Activated T-cell treated with anti-CD3 and anti-CD28 coated beads, Interleukin-2, amount 50 U/mL, for 4 hours (primary cell): ENCODE measurements around the gene KIF15. TPM values are rescaled to one million over a fixed set of nuclear protein-coding genes. Genes with fewer than 3 reads are reported as not detected.

ENCODE experiments used
- ATAC-seq, 2 donors: fragments of 200-7000 bp; cut with Tn5 transposase; one replicate each; pipeline ENCODE4 v1.10.0; 2021
- DNase-seq: peaks from one replicate; pipeline ENCODE4 v3.0.0-alpha.2; 2020
- H3K27me3 Mint-ChIP-seq: one replicate; pipeline ENCODE4 v1.8.0; 2021; ENCODE audit warnings: low read depth, mixed read lengths
- H3K36me3 Mint-ChIP-seq: one replicate; pipeline ENCODE4 v1.8.0; 2022; ENCODE audit warnings: mixed read lengths; ENCODE audit not compliant: insufficient read depth
- H3K4me1 Mint-ChIP-seq: one replicate; pipeline ENCODE4 v1.8.0; 2021; ENCODE audit warnings: low read depth, mixed read lengths
- H3K4me3 Mint-ChIP-seq: one replicate; pipeline ENCODE4 v1.8.0; 2021; ENCODE audit warnings: mild to moderate bottlenecking, moderate library complexity, mixed read lengths
- H3K9me3 Mint-ChIP-seq: one replicate; pipeline ENCODE4 v1.8.0; 2021; ENCODE audit warnings: mixed read lengths
- total RNA-seq, 3 donors: library from RNA; stranded (reverse); gene quantifications; one replicate each; pipeline ENCODE4 v1.2.1, GENCODE V29; 2021

Gene KIF15
- total RNA-seq, 3 donors from 2014 or later = 4.7 to 6.2 (median 6.1) TPM

DNA sequence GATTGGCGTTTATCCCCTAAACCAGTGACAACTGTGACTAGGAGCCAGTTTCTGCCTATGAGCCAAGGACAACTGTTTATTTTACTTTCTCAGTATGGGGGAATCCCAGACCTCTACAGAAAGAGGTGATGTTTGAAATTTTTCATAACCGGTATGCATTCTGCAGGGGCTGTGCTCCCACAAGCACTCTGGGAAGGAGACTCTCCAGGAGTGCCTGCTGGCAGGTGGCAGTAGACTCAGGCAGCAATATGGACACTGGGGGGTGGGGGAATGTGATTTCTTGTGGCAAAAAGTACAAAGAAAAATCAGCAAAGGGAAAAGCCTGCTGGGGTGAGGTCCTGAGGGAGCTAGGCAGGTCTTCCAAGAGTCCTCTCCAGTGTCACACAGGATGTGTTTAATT is 118.7 kb downstream of the KIF15 start:
- peaks cover 7% of the 10 kb centered on the region for H3K27me3 Mint-ChIP-seq
- H3K4me1 Mint-ChIP-seq = no peaks in the 10 kb centered on the region
- ATAC-seq (no peak), DNase-seq (no peak)
- no peak overlapping the region for H3K4me3 Mint-ChIP-seq
- no peaks in the 10 kb centered on the region for H3K36me3 Mint-ChIP-seq
- H3K9me3 Mint-ChIP-seq = no peaks in the 10 kb centered on the region

GRCh38 chr3:44883213-44883955 is 121.8 kb downstream of the KIF15 start:
- Mint-ChIP-seq H3K9me3 (no peaks in the 10 kb centered on the region), H3K36me3 (no peaks in the 10 kb centered on the region), H3K4me3 (no peak overlapping the region), H3K27me3 (peaks cover 10% of the 10 kb centered on the region), H3K4me1 (no peaks in the 10 kb centered on the region)
- DNase-seq (no peak), ATAC-seq (no peak)

DNA sequence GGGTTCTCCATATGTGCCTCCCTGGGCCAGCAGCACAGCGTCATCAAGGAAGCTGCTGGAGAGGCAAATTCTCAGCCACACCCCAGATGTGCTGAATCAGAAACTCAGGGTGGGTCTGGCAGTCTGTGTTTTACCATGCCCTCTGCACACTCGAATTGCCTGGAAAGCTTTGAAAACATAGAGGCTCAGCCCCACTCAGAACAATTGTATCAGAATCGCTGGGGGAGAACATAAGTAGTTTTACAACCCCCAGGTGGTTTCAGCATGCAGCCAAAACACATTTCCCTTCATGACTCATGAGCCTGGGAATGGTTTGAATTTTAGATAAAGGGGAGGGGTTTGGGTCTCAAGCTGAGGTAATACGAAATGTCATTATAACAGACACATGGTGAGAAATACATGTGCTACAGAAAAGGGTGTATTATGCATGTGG is 122.4 kb downstream of the KIF15 start:
- Mint-ChIP-seq H3K4me3 (no peak overlapping the region), H3K9me3 (no peaks in the 10 kb centered on the region), H3K27me3 (peaks cover 10% of the 10 kb centered on the region), H3K36me3 (no peaks in the 10 kb centered on the region), H3K4me1 (no peaks in the 10 kb centered on the region)
- ATAC-seq (no peak), DNase-seq (no peak)

DNA sequence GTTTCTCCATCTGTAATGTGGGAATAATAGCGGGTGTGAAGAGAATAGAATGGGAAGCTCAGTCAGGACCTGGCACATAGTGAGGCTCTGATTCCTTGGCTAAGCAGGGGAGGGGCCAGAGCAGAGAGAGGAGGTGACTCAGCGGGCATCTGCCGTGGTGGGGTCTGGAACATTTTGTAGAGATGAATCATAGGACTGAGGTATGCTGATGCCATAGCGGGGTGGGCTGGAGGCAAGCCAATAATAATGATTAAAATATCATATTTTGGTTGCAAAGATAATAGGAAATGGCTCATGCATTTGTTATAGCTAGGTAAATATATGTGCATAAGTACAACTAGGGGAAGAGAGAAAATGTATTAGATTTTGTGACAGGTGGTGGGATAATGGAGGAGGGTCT is 124.0 kb downstream of the KIF15 start:
- no peak for ATAC-seq

DNA sequence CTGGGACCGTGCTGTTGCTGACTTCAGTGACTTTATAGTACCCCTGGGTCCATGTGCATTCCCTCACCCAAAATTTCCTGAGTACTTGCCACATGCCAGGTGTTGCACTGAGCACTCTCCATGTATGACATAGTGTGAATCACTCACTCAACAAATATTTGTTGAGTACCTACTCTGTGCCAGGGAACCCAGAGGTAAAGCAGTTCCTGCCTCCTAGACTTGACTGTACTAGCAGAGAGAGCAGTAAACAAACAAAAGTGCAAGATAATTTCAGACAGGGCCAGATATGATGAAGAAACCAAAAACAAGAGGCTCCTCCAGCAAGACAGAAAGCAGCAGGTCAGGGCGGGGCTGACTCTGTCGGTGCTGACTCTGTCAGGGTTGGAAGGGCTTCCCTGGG is 125.0 kb downstream of the KIF15 start:
- peaks cover 12% of the 10 kb centered on the region for H3K27me3 Mint-ChIP-seq
- H3K36me3 Mint-ChIP-seq = no peaks in the 10 kb centered on the region
- no peaks in the 10 kb centered on the region for H3K9me3 Mint-ChIP-seq
- no peaks in the 10 kb centered on the region for H3K4me1 Mint-ChIP-seq
- no peak overlapping the region for H3K4me3 Mint-ChIP-seq
- ATAC-seq (no peak), DNase-seq (no peak)

More for the DNA sequence above, 124.0 kb downstream of the KIF15 start:
- H3K27me3 Mint-ChIP-seq = peaks cover 12% of the 10 kb centered on the region
- DNase-seq = no peak
- no peaks in the 10 kb centered on the region for H3K36me3 Mint-ChIP-seq
- H3K4me3 Mint-ChIP-seq = no peak overlapping the region
- no peaks in the 10 kb centered on the region for H3K9me3 Mint-ChIP-seq
- H3K4me1 Mint-ChIP-seq = no peaks in the 10 kb centered on the region

- no peaks in the 10 kb centered on the region for H3K36me3 Mint-ChIP-seq
- H3K4me3 Mint-ChIP-seq = no peak overlapping the region
- ATAC-seq (no peak), DNase-seq (no peak)
- peaks cover 12% of the 10 kb centered on the region for H3K27me3 Mint-ChIP-seq
- H3K9me3 Mint-ChIP-seq = no peaks in the 10 kb centered on the region
- no peaks in the 10 kb centered on the region for H3K4me1 Mint-ChIP-seq
Observed at GRCh38 chr3:44887101-44887500, 125.5 kb downstream of the KIF15 start.

DNA sequence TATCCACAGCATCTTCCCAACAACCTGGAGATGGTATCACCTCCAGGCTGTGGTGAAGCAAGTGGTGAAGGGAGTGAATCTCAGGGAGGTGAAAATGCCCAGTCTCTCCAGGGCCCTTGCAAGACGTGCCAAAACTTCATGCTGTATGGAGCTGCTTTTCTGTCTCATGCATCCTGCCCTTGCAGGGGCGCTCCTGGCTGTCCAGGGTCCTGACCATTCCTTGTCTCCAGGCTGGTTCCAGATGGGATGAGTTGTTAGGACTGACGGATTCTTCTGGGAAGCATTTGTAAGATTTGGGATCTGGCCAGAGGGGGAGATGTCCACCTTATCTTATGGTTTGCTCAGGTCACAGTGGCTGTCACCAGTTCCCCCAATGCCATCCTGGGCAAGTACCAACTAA is 128.7 kb downstream of the KIF15 start:
- H3K9me3 Mint-ChIP-seq = no peaks in the 10 kb centered on the region
- no peak overlapping the region for H3K4me3 Mint-ChIP-seq
- ATAC-seq (no peak), DNase-seq (no peak)
- no peaks in the 10 kb centered on the region for H3K4me1 Mint-ChIP-seq
- peaks cover 5% of the 10 kb centered on the region for H3K27me3 Mint-ChIP-seq
- no peaks in the 10 kb centered on the region for H3K36me3 Mint-ChIP-seq

GRCh38 chr3:44890852-44891251 is 129.3 kb downstream of the KIF15 start:
- no peaks in the 10 kb centered on the region for H3K9me3 Mint-ChIP-seq
- ATAC-seq = no peak

GRCh38 chr3:44892689-44893088 is 131.1 kb downstream of the KIF15 start:
- ATAC-seq (no peak), DNase-seq (no peak)
- Mint-ChIP-seq H3K4me3 (no peak overlapping the region), H3K27me3 (peaks cover 2% of the 10 kb centered on the region), H3K36me3 (no peaks in the 10 kb centered on the region), H3K9me3 (no peaks in the 10 kb centered on the region), H3K4me1 (no peaks in the 10 kb centered on the region)

More at GRCh38 chr3:44890852-44891251, 129.3 kb downstream of the KIF15 start:
- no peak overlapping the region for H3K4me3 Mint-ChIP-seq
- no peak for DNase-seq
- no peaks in the 10 kb centered on the region for H3K4me1 Mint-ChIP-seq
- H3K27me3 Mint-ChIP-seq = peaks cover 5% of the 10 kb centered on the region
- H3K36me3 Mint-ChIP-seq = no peaks in the 10 kb centered on the region

DNA sequence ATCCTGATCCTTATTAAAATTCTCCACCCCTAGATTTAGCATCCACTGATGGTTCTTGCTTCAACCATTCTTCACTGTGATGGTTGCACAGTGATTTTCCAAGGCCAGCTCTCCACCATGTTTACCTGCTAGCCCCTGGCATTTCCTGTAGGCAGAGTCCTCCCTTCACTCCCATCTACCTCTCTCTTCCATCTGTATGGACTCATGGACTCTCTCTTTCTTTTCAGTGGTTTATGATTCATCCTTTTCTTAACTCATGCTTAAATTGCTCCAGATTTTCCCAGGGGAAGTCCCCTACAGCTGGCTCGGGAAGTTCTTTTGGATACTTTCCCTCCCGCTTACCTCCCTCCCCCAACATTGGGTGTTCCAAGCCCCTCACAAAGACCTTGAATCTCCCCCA is 131.5 kb downstream of the KIF15 start:
- H3K4me1 Mint-ChIP-seq = no peaks in the 10 kb centered on the region
- DNase-seq = no peak
- H3K27me3 Mint-ChIP-seq = peaks cover 2% of the 10 kb centered on the region
- ATAC-seq = no peak
- H3K36me3 Mint-ChIP-seq = no peaks in the 10 kb centered on the region
- no peak overlapping the region for H3K4me3 Mint-ChIP-seq
- H3K9me3 Mint-ChIP-seq = no peaks in the 10 kb centered on the region

GRCh38 chr3:44894485-44894884 is 132.9 kb downstream of the KIF15 start:
- H3K27me3 Mint-ChIP-seq = peaks cover 4% of the 10 kb centered on the region
- H3K4me1 Mint-ChIP-seq = no peaks in the 10 kb centered on the region
- no peak for DNase-seq
- ATAC-seq = no peak
- no peak overlapping the region for H3K4me3 Mint-ChIP-seq
- H3K36me3 Mint-ChIP-seq = no peaks in the 10 kb centered on the region
- no peaks in the 10 kb centered on the region for H3K9me3 Mint-ChIP-seq

DNA sequence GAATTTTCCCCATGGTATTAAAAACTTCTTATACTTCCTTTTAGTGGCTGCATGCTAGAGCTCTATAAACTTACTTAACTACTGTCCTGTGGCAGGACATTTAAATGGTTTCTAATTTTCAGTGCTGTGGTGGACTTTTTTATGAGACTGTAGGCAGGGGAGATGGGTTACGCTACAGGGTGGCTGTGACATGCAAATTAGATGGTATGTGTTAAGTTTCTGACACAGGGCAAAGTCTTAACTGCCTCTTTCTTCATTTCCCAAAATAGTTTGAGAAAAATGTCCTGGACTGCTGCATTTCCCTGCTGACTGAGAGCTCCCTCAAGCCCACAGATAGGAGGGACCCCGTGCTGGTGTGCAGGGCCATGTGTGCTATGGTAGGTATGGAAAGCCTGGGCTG is 134.8 kb downstream of the KIF15 start:
- Mint-ChIP-seq H3K27me3 (peaks cover 2% of the 10 kb centered on the region), H3K9me3 (no peaks in the 10 kb centered on the region), H3K36me3 (no peaks in the 10 kb centered on the region), H3K4me1 (no peaks in the 10 kb centered on the region), H3K4me3 (no peak overlapping the region)
- ATAC-seq (no peak), DNase-seq (no peak)

DNA sequence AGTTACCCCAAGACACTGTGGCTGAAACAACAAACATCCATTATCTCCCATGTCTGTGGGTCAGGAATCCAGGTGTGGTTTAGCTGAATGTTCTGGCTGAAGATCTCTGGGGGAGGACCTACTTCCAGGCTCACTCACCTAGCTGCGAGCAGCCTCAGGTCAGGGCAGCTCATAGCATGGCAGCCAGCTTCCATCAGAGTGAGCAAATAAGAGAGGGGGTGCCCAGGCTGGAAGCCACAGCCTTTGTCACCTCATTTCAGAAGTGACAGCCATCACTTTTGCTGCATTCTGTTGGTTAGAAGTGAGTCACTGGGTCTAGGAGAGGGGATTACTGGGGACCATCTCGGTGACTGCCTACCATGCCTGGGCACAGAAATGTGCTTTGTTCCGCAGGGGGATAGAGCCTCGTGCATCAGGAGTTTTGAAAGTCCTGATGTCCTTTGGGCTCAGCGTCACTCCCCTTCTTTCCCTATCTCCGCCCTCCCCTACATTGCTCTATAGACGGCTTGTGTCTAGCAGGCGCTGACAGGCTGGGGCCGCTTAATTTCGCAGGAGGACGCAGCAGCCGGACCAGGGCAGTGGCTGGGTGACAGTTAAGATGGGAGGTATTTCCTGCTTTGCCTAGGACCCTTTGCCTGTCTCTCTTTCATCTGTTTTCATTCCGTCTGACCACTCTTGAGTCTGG is 138.2 kb downstream of the KIF15 start:
- H3K27me3 Mint-ChIP-seq = peaks cover 2% of the 10 kb centered on the region
- no peak overlapping the region for H3K4me3 Mint-ChIP-seq
- DNase-seq = no peak
- no peaks in the 10 kb centered on the region for H3K36me3 Mint-ChIP-seq
- ATAC-seq = no peak
- H3K9me3 Mint-ChIP-seq = no peaks in the 10 kb centered on the region
- H3K4me1 Mint-ChIP-seq = no peaks in the 10 kb centered on the region

DNA sequence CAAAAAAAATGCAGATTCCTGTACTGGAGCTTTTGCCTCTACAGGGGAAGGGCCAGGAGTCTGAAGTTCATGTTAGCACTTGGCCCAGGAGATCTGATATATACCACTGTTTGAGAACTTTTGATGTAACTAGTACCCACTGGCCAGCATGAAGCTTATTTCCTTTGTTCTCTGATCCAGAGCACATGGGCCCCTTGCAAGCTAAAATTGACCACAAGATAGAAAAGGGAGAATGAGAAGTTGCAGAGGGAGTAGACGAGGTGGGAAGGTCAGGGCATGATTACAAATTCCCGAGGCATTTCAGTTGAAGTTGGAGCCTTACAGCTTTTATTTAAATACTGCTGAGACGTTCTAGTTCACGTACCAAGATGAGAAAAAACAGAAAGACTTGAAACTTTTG is 141.0 kb downstream of the KIF15 start:
- H3K4me3 Mint-ChIP-seq = no peak overlapping the region
- DNase-seq (no peak), ATAC-seq (no peak)
- no peaks in the 10 kb centered on the region for H3K4me1 Mint-ChIP-seq
- H3K36me3 Mint-ChIP-seq = no peaks in the 10 kb centered on the region
- H3K9me3 Mint-ChIP-seq = no peaks in the 10 kb centered on the region
- H3K27me3 Mint-ChIP-seq = peaks cover 8% of the 10 kb centered on the region
